ENCODE results near the gene ATXN7. TPM values are rescaled to one million over a fixed set of nuclear protein-coding genes. Genes with fewer than 3 reads are reported as not detected.

ATXN7 gene
- total and polyA plus RNA-seq, 4 donors = 2.8 to 13.6 (median 5.6) TPM

DNA sequence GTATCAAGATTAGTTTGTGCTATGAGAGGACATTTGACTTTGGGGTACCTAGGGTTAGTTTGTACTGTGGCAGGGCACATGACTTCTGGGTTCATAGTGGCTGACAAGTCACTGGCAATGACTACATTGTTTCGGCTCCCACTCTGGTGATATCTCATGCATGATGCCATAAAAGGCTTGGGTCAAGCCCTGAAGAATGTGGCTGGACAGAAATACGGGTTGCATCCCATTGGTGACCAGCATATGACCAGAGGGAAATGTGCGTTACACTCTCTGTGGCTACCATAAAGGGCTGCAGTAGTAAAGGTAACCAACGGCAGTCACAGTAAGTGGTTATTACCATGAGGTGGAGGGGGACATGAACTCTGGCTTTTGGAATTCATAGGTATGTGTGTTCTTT, 18.5 kb upstream of the ATXN7 start:
- Histone ChIP-seq H3K9ac (ENCODE audit: low read depth in 1 of 2, low read length in 2 of 2) (no peak overlapping the region), H3K27me3 (ENCODE audit: control insufficient read depth in 4 of 4, insufficient read depth in 4 of 4, low read length in 3 of 4) (no peaks in the 10 kb centered on the region), H3K9me3 (ENCODE audit: control insufficient read depth in 4 of 4, low read length in 3 of 4) (no peaks in the 10 kb centered on the region), H3K27ac (ENCODE audit: low read depth in 1 of 2, low read length in 2 of 2) (no peak overlapping the region), H3K36me3 (ENCODE audit: control insufficient read depth in 4 of 4, insufficient read depth in 3 of 4, low read depth in 1 of 4, low read length in 3 of 4) (no peaks in the 10 kb centered on the region), H3K4me3 (ENCODE audit: low read depth in 1 of 3, low read length in 3 of 3) (no peak overlapping the region), H3K4me1 (ENCODE audit: control insufficient read depth in 4 of 4, insufficient read depth in 4 of 4, low read length in 3 of 4) (no peaks in the 10 kb centered on the region)
- no peak for TF ChIP-seq HNF4G (IDR thresholded peaks at IDR 0.05)
- TF ChIP-seq, protein P1, sequence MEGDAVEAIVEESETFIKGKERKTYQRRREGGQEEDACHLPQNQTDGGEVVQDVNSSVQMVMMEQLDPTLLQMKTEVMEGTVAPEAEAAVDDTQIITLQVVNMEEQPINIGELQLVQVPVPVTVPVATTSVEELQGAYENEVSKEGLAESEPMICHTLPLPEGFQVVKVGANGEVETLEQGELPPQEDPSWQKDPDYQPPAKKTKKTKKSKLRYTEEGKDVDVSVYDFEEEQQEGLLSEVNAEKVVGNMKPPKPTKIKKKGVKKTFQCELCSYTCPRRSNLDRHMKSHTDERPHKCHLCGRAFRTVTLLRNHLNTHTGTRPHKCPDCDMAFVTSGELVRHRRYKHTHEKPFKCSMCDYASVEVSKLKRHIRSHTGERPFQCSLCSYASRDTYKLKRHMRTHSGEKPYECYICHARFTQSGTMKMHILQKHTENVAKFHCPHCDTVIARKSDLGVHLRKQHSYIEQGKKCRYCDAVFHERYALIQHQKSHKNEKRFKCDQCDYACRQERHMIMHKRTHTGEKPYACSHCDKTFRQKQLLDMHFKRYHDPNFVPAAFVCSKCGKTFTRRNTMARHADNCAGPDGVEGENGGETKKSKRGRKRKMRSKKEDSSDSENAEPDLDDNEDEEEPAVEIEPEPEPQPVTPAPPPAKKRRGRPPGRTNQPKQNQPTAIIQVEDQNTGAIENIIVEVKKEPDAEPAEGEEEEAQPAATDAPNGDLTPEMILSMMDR (IDR thresholded peaks at IDR 0.05; ENCODE audit: low read depth, low read length, missing input control) = no peak
- no peak for TF ChIP-seq FOXA2 (IDR thresholded peaks at IDR 0.05)
- no peak for TF ChIP-seq RXRA (IDR thresholded peaks at IDR 0.05)
- TF ChIP-seq, protein P2, sequence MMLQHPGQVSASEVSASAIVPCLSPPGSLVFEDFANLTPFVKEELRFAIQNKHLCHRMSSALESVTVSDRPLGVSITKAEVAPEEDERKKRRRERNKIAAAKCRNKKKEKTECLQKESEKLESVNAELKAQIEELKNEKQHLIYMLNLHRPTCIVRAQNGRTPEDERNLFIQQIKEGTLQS (IDR thresholded peaks at IDR 0.05) = no peak
- no peak for DNase-seq (ENCODE audit: low spot score)
- WGBS = 92% methylated on average over 4 of the region's 4 CpGs

DNA sequence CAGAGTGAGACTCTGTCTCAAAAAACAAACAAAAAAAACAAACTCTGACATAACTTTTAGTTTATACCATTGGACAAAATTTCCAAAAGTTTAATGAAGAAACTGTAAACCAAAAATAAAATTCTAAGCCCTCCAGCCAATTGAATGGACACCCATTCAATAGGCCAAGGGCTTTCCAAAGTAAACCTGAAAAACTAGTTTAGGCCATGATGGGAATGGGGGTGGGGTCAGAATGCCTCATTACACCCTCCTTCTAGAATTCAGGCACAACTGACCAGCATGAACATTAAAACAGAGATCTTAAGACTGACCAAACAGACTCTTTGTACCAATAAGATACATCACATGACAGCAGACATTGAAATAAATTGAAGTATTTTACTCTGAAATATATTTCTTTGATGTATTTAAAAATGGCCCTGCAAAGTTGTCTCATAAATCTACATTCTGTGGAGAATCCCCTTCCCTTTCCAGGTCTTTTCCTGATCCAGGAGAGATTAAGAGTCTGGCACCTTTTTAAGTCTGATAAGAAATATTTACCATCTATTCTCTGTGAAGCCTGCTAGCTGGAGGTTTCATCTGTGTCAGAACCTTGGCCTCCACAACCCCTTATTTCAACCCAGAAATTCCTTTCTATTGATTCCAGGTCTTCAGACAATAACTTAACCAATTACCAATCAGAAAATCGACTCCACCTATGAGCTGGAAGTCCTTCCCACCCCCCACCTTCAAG, 15.8 kb upstream of the ATXN7 start:
- no peaks in the 10 kb centered on the region for H3K27me3 ChIP-seq (ENCODE audit: control insufficient read depth in 4 of 4, insufficient read depth in 4 of 4, low read length in 3 of 4)
- no peak for DNase-seq (ENCODE audit: low spot score)
- no peak overlapping the region for H3K9ac ChIP-seq (ENCODE audit: low read depth in 1 of 2, low read length in 2 of 2)
- H3K4me3 ChIP-seq (ENCODE audit: low read depth in 1 of 3, low read length in 3 of 3) = no peak overlapping the region
- no peak overlapping the region for H3K27ac ChIP-seq (ENCODE audit: low read depth in 1 of 2, low read length in 2 of 2)
- WGBS = 55% methylated on average over 1 of the region's 1 CpG
- no peak for TF ChIP-seq TAF1 (conservative IDR thresholded peaks at IDR 0.05)
- TF ChIP-seq, protein P3, sequence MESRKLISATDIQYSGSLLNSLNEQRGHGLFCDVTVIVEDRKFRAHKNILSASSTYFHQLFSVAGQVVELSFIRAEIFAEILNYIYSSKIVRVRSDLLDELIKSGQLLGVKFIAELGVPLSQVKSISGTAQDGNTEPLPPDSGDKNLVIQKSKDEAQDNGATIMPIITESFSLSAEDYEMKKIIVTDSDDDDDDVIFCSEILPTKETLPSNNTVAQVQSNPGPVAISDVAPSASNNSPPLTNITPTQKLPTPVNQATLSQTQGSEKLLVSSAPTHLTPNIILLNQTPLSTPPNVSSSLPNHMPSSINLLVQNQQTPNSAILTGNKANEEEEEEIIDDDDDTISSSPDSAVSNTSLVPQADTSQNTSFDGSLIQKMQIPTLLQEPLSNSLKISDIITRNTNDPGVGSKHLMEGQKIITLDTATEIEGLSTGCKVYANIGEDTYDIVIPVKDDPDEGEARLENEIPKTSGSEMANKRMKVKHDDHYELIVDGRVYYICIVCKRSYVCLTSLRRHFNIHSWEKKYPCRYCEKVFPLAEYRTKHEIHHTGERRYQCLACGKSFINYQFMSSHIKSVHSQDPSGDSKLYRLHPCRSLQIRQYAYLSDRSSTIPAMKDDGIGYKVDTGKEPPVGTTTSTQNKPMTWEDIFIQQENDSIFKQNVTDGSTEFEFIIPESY (IDR thresholded peaks at IDR 0.05) = no peak
- no peaks in the 10 kb centered on the region for H3K36me3 ChIP-seq (ENCODE audit: control insufficient read depth in 4 of 4, insufficient read depth in 3 of 4, low read depth in 1 of 4, low read length in 3 of 4)
- no peaks in the 10 kb centered on the region for H3K9me3 ChIP-seq (ENCODE audit: control insufficient read depth in 4 of 4, low read length in 3 of 4)
- H3K4me1 ChIP-seq (ENCODE audit: control insufficient read depth in 4 of 4, insufficient read depth in 4 of 4, low read length in 3 of 4) = no peaks in the 10 kb centered on the region

DNA sequence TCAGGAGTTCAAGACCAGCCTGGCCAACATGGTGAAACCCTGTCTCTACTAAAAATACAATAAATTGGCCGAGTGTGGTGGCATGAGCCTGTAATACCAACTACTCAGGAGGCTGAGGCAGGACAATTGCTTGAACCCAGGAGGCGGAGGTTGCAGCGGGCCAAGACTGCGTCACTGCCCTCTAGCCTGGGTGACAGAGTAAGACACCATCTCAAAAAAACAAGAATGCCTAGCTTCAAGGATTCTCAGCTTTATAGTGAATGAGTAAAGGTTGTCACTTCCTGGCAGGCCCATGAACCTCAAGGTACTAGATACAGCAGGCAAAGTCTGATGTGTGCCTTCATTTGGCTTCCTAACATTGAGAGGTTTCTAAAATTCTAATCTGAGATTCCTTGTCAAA, 14.5 kb upstream of the ATXN7 start:
- WGBS = 96% methylated on average over 4 of the region's 4 CpGs
- H3K27me3 ChIP-seq (ENCODE audit: control insufficient read depth in 4 of 4, insufficient read depth in 4 of 4, low read length in 3 of 4) = no peaks in the 10 kb centered on the region
- no peaks in the 10 kb centered on the region for H3K9me3 ChIP-seq (ENCODE audit: control insufficient read depth in 4 of 4, low read length in 3 of 4)
- H3K4me3 ChIP-seq (ENCODE audit: low read depth in 1 of 3, low read length in 3 of 3) = no peak overlapping the region
- H3K4me1 ChIP-seq (ENCODE audit: control insufficient read depth in 4 of 4, insufficient read depth in 4 of 4, low read length in 3 of 4) = no peaks in the 10 kb centered on the region
- H3K36me3 ChIP-seq (ENCODE audit: control insufficient read depth in 4 of 4, insufficient read depth in 3 of 4, low read depth in 1 of 4, low read length in 3 of 4) = no peaks in the 10 kb centered on the region
- no peak for DNase-seq (ENCODE audit: low spot score)
- H3K9ac ChIP-seq (ENCODE audit: low read depth in 1 of 2, low read length in 2 of 2) = no peak overlapping the region
- TF ChIP-seq, protein P4, sequence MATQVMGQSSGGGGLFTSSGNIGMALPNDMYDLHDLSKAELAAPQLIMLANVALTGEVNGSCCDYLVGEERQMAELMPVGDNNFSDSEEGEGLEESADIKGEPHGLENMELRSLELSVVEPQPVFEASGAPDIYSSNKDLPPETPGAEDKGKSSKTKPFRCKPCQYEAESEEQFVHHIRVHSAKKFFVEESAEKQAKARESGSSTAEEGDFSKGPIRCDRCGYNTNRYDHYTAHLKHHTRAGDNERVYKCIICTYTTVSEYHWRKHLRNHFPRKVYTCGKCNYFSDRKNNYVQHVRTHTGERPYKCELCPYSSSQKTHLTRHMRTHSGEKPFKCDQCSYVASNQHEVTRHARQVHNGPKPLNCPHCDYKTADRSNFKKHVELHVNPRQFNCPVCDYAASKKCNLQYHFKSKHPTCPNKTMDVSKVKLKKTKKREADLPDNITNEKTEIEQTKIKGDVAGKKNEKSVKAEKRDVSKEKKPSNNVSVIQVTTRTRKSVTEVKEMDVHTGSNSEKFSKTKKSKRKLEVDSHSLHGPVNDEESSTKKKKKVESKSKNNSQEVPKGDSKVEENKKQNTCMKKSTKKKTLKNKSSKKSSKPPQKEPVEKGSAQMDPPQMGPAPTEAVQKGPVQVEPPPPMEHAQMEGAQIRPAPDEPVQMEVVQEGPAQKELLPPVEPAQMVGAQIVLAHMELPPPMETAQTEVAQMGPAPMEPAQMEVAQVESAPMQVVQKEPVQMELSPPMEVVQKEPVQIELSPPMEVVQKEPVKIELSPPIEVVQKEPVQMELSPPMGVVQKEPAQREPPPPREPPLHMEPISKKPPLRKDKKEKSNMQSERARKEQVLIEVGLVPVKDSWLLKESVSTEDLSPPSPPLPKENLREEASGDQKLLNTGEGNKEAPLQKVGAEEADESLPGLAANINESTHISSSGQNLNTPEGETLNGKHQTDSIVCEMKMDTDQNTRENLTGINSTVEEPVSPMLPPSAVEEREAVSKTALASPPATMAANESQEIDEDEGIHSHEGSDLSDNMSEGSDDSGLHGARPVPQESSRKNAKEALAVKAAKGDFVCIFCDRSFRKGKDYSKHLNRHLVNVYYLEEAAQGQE (IDR thresholded peaks at IDR 0.05) = no peak
- TF ChIP-seq HNF4G (IDR thresholded peaks at IDR 0.05) = no peak
- TF ChIP-seq HNF4A (conservative IDR thresholded peaks at IDR 0.05) = no peak
- TF ChIP-seq, protein P1 (IDR thresholded peaks at IDR 0.05; ENCODE audit: low read depth, low read length, missing input control) = no peak
- no peak overlapping the region for H3K27ac ChIP-seq (ENCODE audit: low read depth in 1 of 2, low read length in 2 of 2)

Data from liver (tissue), 9 donors.